Esophagus muscularis mucosa (tissue), 3 donors: ENCODE measurements around the gene RNASEL.

Experiments used
- CTCF ChIP-seq, 3 experiments: fragments of 200-600 bp in 2 of 3; fragments of 450-650 bp in 1 of 3; sonication (generic) in 2 of 3; IDR thresholded peaks; one replicate each; pipeline ENCODE4 v1.5.1; 2017 to 2019; ENCODE audit warnings: antibody characterized with exemption in 3 of 3, mild to moderate bottlenecking in 2 of 3, moderate library complexity in 1 of 3
- POLR2A ChIP-seq: fragments of 450-650 bp; IDR thresholded peaks from one replicate; pipeline ENCODE4 v1.6.1; 2017; ENCODE audit warnings: antibody characterized with exemption, moderate library complexity, mild to moderate bottlenecking, low read depth
- POLR2AphosphoS5 ChIP-seq, 2 donors: sonication (generic); formaldehyde crosslinking; IDR thresholded peaks; one replicate each; pipeline ENCODE4 v1.6.1; 2017; ENCODE audit warnings: antibody characterized with exemption in 2 of 2

GRCh38 chr1:182570611-182570970, 18.5 kb downstream of the RNASEL start:
- no peak for TF ChIP-seq CTCF (IDR thresholded peaks at IDR 0.05)
- TF ChIP-seq POLR2AphosphoS5 (IDR thresholded peaks at IDR 0.05) = no peak
- TF ChIP-seq POLR2A = no peak
